ENCODE results near the gene SUN1. TPM values are rescaled to one million over a fixed set of nuclear protein-coding genes. Genes with fewer than 3 reads are reported as not detected.

Gene SUN1
- total and polyA plus RNA-seq, 9 of the 15 experiments (the other 6 are each of a cell fraction or from before 2014, with no cell fraction given), result 36.8 to 132 (median 62.3) TPM

- Histone ChIP-seq H3K4me3 (no peak overlapping the region), H3K27me3 (ENCODE audit: control insufficient read depth in 2 of 2, insufficient read depth in 2 of 2, low read length in 2 of 2) (no peaks in the 10 kb centered on the region; a peak in 1 of 5 replicates), H3K79me2 (ENCODE audit: control insufficient read depth, insufficient read depth, low read length) (peaks cover 90% of the 10 kb centered on the region), H3K9me1 (ENCODE audit: control insufficient read depth, insufficient read depth, low read length) (peaks cover 3% of the 10 kb centered on the region), H3K4me2 (ENCODE audit: insufficient read depth, low read length) (no peak overlapping the region), H4K20me1 (replicated peaks; ENCODE audit: control insufficient read depth, insufficient read depth, low read length) (peaks cover 35% of the 10 kb centered on the region), H3K9me3 (replicated peaks; ENCODE audit: control insufficient read depth, insufficient read depth, low read depth, low read length) (no peaks in the 10 kb centered on the region), H3K9ac (ENCODE audit: insufficient read depth in 1 of 2, low read depth in 2 of 2, low read length in 2 of 2) (peak overlapping the region in 1 of 2 experiments; percentile 6; a peak in 2 of 4 replicates), H3K4me1 (replicated peaks in 1 of 2; ENCODE audit: control insufficient read depth in 2 of 2, insufficient read depth in 2 of 2, low read length in 2 of 2) (peaks cover 0 to 49% of the 10 kb centered on the region in 2 experiments; a peak in 2 of 5 replicates), H3K27ac (ENCODE audit: extremely low read depth, low read depth, low read length) (no peak overlapping the region), H3K36me3 (ENCODE audit: control insufficient read depth, insufficient read depth, low read length) (peaks cover 70% of the 10 kb centered on the region; the same call in 2 of the 3 replicates), H2AFZ (ENCODE audit: low read depth, low read length) (no peak overlapping the region)
- TF ChIP-seq FOXA1 (IDR thresholded peaks at IDR 0.05; ENCODE audit: borderline replicate concordance) (no peak), POLR2G (IDR thresholded peaks at IDR 0.05; ENCODE audit: low read depth, low read length) (peak; percentile 39; the same call in 1 of the 2 replicates), RBFOX2 (IDR thresholded peaks at IDR 0.05; ENCODE audit: low read depth, low read length) (peak; percentile 11; the same call in 1 of the 2 replicates)
- intact Hi-C loops (cut with micrococcal nuclease) (no loop called here), in situ Hi-C loops (cut with MboI) (no loop called here)
- DNase-seq (ENCODE audit: extremely low read depth in 1 of 4, low spot score in 3 of 4), result no peak
- no peak for ATAC-seq
- ChIA-PET POLR2A (interaction anchor here (0.8 to 1.2 kb wide), 3 partner anchors 10 to 16 kb away, joined by 3 to 5 read pairs (median 4); no protein-coding TSS in a partner anchor), CTCF (ENCODE audit: low intra/inter-chr PET ratio) (no interaction called here)
- no TSS peak for BruUV-seq (replicated peaks)
- no peak for FAIRE-seq
- 94% methylated on average over 18 of the region's 25 CpGs for WGBS (ENCODE audit: insufficient coverage, low coverage, missing lambda C conversion rate)
These were observed 53.1 kb downstream of the SUN1 start for GRCh38 chr7:885261-885892.
